Upper lobe of left lung (tissue), 6 donors: ENCODE data around the gene ETV7. TPM values are rescaled to one million over a fixed set of nuclear protein-coding genes. Genes with fewer than 3 reads are reported as not detected.

Experiments
- ATAC-seq, 2 donors: fragments of 200-7000 bp; cut with Tn5 transposase; one replicate each; pipeline ENCODE4 v1.9.1; 2022; ENCODE audit warnings: mild to moderate bottlenecking in 2 of 2, moderate library complexity in 2 of 2; ENCODE audit not compliant: low FRiP score in 2 of 2
- DNase-seq, 2 donors: peaks; one replicate each; pipeline ENCODE4 v3.0.0-alpha.2; 2019 to 2020
- H3K27ac ChIP-seq, 4 donors: fragments of 200-600 bp; sonication (generic); one replicate each; pipeline ENCODE4 v1.5.1; 2016 to 2019
- H3K27me3 ChIP-seq, 4 donors: fragments of 200-600 bp; sonication (generic); one replicate each; pipeline ENCODE4 v1.5.1; 2017 to 2019
- H3K36me3 ChIP-seq, 4 donors: fragments of 200-600 bp; sonication (generic); one replicate each; pipeline ENCODE4 v1.5.1; 2016 to 2019
- H3K4me1 ChIP-seq, 4 donors: fragments of 200-600 bp; sonication (generic); one replicate each; pipeline ENCODE4 v1.5.1; 2018 to 2019
- H3K4me3 ChIP-seq, 4 donors: fragments of 200-600 bp; sonication (generic); one replicate each; pipeline ENCODE4 v1.5.1; 2017 to 2019; ENCODE audit warnings: mild to moderate bottlenecking in 2 of 4, moderate library complexity in 1 of 4
- H3K9me3 ChIP-seq, 4 donors: fragments of 200-600 bp; sonication (generic); one replicate each; pipeline ENCODE4 v1.5.1; 2018 to 2019
- EP300 ChIP-seq, 4 donors: sonication (generic); formaldehyde crosslinking; IDR thresholded peaks; one replicate each; pipeline ENCODE4 v1.5.1; 2017; ENCODE audit warnings: antibody characterized with exemption in 4 of 4, control low read depth in 2 of 4
- POLR2A ChIP-seq, 4 donors: fragments of 450-650 bp; IDR thresholded peaks; one replicate each; pipeline ENCODE4 v1.5.1; 2016 to 2017; ENCODE audit warnings: antibody characterized with exemption in 4 of 4, mild to moderate bottlenecking in 2 of 4
- POLR2AphosphoS5 ChIP-seq, 2 donors: sonication (generic); formaldehyde crosslinking; IDR thresholded peaks; one replicate each; pipeline ENCODE4 v1.5.1; 2017; ENCODE audit warnings: antibody characterized with exemption in 2 of 2
- WGBS, 2 donors: methylation state at CpG; one replicate each; pipeline ENCODE4 v1.1.5; 2017 to 2018; 5-methylcytosine and 5-hydroxymethylcytosine counted together
- total RNA-seq, 6 donors: library from RNA; depleted of rRNA in 4 of 6; stranded (reverse); fragments of >200 nt in 4 of 6; gene quantifications; one replicate each; pipeline versions ENCODE4 v1.1.0 to v1.2.1, GENCODE V29; 2016 to 2021
- TF ChIP-seq, protein P1 (sequence below), 6 experiments: fragments of 450-650 bp in 4 of 6; fragments of 200-600 bp in 2 of 6; sonication (generic) in 2 of 6; IDR thresholded peaks; one replicate each; pipeline ENCODE4 v1.5.1; 2016 to 2019; ENCODE audit warnings: antibody characterized with exemption in 6 of 6
- donor health status: DM: no; HTN: no; CAD: no; lungs with moderate emphysema.
- donor health status: DM: no; HTN: yes; CAD: no; lungs with severe emphysema.

ETV7 gene
- total RNA-seq, 6 donors from 2014 or later = 2.0 to 10.5 (median 4.2) TPM

DNA sequence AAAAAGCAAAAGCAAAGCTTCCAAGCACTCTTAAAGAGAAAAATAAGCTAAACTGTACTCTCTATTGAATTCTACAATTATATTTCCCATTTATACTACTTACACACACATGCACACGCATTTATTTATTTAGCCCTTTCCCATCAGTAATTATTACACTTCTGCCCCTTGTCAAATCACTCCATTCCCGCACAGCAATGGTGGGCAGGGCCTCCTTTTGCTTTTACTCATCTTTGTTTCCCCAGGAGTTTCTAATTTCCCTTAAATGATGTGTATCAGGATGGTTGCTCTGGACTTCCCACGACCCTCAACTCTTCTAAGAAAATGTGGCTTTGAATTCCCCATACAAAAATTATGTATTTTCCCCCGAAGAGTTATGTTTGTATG, 35.2 kb upstream of the ETV7 start:
- DNase-seq (no peak), ATAC-seq (no peak)
- TF ChIP-seq POLR2AphosphoS5 (IDR thresholded peaks at IDR 0.05) (no peak), EP300 (IDR thresholded peaks at IDR 0.05) (no peak), POLR2A (IDR thresholded peaks at IDR 0.05) (no peak)
- TF ChIP-seq, protein P1, sequence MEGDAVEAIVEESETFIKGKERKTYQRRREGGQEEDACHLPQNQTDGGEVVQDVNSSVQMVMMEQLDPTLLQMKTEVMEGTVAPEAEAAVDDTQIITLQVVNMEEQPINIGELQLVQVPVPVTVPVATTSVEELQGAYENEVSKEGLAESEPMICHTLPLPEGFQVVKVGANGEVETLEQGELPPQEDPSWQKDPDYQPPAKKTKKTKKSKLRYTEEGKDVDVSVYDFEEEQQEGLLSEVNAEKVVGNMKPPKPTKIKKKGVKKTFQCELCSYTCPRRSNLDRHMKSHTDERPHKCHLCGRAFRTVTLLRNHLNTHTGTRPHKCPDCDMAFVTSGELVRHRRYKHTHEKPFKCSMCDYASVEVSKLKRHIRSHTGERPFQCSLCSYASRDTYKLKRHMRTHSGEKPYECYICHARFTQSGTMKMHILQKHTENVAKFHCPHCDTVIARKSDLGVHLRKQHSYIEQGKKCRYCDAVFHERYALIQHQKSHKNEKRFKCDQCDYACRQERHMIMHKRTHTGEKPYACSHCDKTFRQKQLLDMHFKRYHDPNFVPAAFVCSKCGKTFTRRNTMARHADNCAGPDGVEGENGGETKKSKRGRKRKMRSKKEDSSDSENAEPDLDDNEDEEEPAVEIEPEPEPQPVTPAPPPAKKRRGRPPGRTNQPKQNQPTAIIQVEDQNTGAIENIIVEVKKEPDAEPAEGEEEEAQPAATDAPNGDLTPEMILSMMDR (IDR thresholded peaks at IDR 0.05) = no peak
- Histone ChIP-seq H3K27ac (peak overlapping the region; percentile 52 to 86 (median 78)), H3K36me3 (no peaks in the 10 kb centered on the region), H3K9me3 (no peaks in the 10 kb centered on the region), H3K4me3 (peak overlapping the region in 3 of 4 donors; percentile 40 to 63 (median 63)), H3K27me3 (no peaks in the 10 kb centered on the region), H3K4me1 (peaks cover 5 to 11% (median 8%) of the 10 kb centered on the region in 4 donors)
- 9 to 10% methylated on average over 4 of the region's 4 CpGs for WGBS, 2 donors

DNA sequence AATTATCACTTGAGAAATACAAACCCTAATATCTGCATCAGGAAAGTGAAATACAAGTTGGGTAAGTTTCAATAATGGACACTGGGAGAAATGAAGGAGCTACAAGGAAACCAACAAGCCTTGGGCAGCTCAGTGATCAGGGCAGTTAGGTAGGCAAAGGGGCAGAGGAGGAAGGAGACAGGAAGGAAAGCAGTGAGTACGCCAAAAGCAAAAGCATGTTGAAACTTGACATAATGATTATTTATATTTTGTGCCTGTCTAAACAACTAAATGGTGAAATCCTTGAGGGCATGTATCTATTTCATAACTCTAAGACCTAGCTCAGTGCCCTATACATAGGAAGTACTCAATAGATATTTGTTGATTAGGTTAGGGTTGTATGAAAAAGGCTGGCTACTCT, 31.8 kb upstream of the ETV7 start:
- 30 to 49% methylated on average over 1 of the region's 1 CpG for WGBS, 2 donors
- Histone ChIP-seq H3K4me1 (peaks cover 5 to 11% (median 8%) of the 10 kb centered on the region in 4 donors), H3K27me3 (no peaks in the 10 kb centered on the region), H3K36me3 (no peaks in the 10 kb centered on the region), H3K4me3 (no peak overlapping the region), H3K27ac (no peak overlapping the region), H3K9me3 (no peaks in the 10 kb centered on the region)
- TF ChIP-seq EP300 (IDR thresholded peaks at IDR 0.05) = no peak
- TF ChIP-seq POLR2AphosphoS5 (IDR thresholded peaks at IDR 0.05) = no peak
- TF ChIP-seq, protein P1 (IDR thresholded peaks at IDR 0.05) = no peak
- no peak for TF ChIP-seq POLR2A (IDR thresholded peaks at IDR 0.05)
- ATAC-seq = no peak
- DNase-seq = no peak

DNA sequence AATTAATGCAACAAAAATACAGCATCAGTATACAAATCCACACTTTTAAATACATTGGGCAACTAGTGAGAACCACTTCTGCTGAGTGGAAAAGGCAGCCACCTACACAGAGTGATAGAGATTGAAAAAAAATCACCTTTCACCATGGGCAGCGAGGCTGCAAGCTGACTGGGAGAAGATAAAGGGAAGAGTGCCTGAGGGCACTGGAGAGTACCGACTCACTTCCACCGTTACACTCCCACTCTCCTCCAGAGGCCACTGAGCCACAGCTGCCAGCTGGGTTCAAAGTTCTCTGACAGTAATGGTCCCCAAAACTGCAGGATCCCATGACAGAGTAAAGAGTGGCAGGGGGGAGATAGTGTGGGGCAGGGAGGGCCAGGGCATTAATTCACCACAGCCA, 31.1 kb upstream of the ETV7 start:
- 84 to 93% methylated on average over 3 of the region's 3 CpGs for WGBS, 2 donors
- no peak for ATAC-seq
- Histone ChIP-seq H3K9me3 (peaks cover 0 to 3% (median 0%) of the 10 kb centered on the region in 4 donors), H3K27ac (no peak overlapping the region), H3K36me3 (no peaks in the 10 kb centered on the region), H3K4me3 (no peak overlapping the region), H3K4me1 (peaks cover 5 to 8% (median 6%) of the 10 kb centered on the region in 4 donors), H3K27me3 (no peaks in the 10 kb centered on the region)
- TF ChIP-seq EP300 (IDR thresholded peaks at IDR 0.05) = no peak
- no peak for TF ChIP-seq POLR2A (IDR thresholded peaks at IDR 0.05)
- TF ChIP-seq POLR2AphosphoS5 (IDR thresholded peaks at IDR 0.05) = no peak
- TF ChIP-seq, protein P1 (IDR thresholded peaks at IDR 0.05) = no peak
- DNase-seq = no peak

DNA sequence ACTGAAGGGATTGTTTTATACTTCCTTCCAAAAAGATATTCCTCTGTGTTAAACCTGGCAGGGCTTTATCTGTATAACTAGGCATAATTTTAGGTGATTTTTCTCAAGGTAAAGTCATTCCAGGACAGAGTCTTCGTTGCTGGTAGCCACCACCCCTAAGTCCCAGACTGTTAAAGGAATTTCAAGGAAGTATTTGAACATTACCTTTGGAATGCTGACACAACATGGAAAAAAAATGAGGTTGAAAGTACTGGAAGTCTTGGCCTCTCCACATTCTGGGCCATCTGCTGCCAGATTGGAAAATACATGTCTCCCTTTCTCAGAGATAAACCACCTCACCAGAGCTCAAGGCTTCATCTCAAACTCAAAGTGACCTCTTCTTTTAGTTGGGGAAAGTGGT, 27.0 kb upstream of the ETV7 start:
- DNase-seq (no peak), ATAC-seq (no peak)
- Histone ChIP-seq H3K9me3 (peaks cover 0 to 4% (median 0%) of the 10 kb centered on the region in 4 donors), H3K36me3 (no peaks in the 10 kb centered on the region), H3K27me3 (no peaks in the 10 kb centered on the region), H3K4me3 (no peak overlapping the region), H3K27ac (no peak overlapping the region), H3K4me1 (no peaks in the 10 kb centered on the region)
- TF ChIP-seq, protein P1 (IDR thresholded peaks at IDR 0.05) = no peak
- 36 to 42% methylated on average over 1 of the region's 1 CpG for WGBS, 2 donors
